ENCODE data around the gene SH2D4B.

Gene SH2D4B

DNA sequence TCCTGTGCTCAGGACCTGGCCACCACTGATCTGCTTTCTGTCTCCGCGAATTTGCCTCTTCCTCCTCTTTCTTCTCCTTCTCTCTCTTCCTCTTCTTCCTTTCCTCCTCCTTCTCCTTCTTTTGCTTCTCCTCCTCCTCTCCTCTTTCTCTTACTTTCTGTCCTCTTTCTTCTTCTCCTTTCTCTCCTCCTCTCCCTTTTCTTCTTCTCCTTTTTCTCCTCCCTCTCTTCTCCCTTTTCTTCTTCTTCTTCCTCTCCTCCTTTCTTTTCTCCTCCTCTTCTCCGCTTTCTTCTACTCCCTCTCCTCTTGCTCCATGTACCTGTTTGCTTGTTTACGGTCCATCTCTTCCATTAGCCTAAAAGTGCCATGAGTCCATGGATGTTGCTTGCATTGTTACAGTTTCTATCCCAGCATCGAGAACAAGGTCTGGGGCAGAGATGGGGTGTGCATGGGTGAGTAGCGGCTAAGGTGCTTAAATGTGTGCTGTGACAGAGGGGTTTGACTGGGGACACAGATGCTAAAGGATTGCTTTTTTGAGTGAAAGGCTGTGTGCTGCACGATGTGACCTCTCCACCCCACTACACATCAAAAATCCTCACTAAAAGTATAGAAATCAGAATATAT is 7.7 kb downstream of the SH2D4B start:
- DNase-seq, result no peak

DNA sequence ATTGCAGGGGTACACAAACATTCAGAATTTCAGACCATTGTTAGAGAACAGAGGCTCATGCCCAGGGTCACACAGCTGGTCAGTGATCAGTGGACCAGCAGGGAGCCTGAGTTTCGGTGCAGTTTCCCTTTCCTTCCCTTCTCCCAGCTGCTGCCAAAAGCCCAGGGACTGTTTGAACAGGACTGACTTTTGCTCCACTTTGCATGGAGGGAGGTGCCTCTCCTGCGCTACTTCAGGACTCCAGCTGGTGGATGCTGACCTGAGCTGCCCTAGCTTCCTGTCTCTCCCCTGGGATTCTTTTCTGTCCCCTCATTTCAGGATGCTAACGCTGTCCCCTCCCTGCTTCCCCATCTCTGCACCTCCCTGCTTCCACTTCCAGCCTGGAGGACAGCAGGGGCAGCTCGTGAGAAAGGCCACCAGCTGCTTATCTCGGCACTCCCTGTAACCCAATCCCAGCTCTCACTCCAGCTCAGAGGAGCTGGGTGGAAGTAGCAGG is 14.5 kb downstream of the SH2D4B start:
- no peak for DNase-seq

DNA sequence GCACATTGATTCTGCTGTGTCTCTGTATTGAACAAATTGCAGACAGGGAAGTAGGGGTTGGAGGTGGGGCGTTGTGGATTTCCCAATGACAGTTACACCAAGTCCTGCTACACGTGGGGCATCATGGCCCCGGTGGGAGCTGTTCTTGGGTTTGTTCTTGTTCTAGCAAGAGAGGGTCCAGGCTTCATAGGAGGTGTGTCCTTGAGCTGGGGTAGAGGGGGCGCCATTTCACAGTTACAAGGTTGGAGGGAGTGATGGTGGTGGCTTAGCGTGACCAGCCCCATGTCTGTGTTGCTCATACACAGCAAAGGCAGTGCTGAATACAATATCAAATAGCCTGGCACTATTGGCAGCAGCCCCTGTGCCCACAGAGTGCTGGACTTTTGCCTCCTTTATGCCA is 15.7 kb downstream of the SH2D4B start:
- DNase-seq, result no peak

DNA sequence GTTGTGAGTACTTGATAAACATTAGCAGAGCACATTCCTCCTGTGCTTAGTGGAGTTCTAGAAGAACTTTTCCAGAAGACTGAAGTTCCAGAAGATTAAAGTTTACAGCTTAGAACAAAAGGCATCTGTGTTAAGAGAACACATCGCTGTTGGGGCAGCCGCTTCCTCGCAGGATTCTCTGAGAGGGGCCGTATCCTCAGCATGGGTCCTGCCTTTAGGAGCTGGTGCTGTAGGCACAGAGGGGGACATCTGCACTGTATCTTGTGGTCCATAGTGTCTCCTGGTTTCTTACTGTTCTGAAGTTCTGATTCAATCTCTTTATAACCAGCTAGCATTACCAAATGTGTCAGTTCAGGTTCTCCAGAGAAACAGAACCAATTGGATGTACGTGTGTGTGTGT is 16.3 kb downstream of the SH2D4B start:
- DNase-seq, result no peak

DNA sequence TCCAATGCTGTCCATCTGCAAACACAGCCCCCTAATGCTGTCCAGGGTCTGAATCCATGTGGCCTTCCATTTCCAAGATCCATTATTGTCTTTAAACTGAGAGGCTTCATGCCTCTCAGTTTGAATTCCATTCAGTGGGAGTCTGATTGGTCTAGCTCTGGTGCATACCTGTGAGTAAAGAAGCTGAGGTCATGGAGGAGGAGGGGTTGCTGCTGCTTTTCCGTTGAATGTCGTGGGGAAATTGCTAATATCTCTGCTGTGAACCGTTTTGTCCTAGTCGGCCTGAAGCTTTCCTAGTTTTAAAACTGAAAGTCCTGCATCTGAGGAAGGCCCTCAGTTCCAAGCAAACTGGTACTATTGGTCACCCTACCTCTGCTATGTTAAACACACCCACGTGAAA is 17.7 kb downstream of the SH2D4B start:
- no peak for DNase-seq

DNA sequence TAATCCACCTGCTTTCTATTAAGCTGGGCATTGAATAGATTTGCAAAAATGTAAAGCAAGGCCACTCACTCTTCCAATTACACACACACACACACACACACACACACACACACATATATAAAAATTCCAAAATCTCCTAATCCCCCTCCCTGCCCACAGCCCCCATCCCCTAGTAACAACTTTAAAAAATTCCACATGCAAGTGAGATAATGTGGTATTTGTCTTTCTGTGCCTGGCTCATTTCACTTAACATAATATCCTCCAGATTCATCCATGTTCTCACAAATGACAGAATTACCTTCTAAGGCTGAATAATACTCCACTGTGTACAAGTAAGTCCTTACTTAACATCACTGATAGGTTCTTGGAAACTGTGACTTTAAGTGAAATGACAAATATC is 24.2 kb downstream of the SH2D4B start:
- no peak for DNase-seq

DNA sequence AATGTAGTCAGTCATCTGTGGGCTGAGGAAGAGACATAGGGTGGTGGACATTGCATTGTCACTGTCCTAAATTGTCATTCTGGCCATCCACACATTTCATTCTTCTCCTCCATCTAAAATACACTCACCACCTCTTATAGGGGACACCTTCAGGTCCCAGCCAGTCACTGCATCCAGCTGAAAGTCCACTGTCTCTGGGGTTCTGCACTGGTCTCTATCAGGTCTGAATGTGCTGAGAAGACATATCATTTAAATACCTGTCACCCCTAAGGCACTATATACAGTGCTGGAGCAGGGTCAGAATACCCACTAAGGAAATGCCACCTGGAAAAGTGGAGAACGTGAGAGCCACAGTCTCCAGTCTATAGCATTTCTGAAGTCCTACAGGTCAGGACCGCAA is 29.6 kb downstream of the SH2D4B start:
- DNase-seq, result no peak

DNA sequence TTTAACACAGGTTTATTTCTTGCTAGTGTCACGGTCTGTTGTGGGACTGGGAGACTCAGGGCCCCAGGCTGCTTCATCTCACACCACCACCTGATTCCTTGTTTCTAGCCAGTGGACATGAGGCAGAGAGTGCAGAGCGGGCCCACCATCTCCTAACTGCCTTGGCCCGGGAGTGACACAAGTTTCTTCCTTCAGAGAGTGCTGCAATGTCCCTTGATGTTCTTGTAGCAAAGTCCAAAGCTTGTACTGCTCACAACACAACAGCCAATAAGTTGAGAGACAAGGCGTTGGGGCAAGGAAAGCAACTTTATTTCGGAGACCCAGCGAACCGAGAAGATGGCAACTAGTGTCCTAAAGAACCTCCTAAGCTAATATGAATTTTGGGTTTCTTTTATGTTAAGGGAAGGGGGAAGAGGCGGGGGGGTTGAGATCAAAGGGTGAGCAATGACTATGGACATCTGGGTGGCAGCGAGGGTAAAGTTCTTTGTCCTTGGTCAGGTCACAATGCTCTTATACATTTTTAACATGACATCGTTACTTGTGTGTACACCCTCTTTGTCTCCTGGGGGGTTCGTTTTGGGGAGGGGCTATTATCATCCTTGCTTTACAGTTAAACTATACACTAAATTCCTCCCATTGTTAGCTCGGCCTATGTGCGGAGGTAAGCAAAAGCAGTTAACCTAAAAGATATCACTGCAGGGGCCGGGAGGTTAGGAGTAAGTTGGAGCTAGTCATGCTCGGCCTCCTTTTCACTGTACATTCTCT is 31.6 kb downstream of the SH2D4B start:
- DNase-seq, result no peak

DNA sequence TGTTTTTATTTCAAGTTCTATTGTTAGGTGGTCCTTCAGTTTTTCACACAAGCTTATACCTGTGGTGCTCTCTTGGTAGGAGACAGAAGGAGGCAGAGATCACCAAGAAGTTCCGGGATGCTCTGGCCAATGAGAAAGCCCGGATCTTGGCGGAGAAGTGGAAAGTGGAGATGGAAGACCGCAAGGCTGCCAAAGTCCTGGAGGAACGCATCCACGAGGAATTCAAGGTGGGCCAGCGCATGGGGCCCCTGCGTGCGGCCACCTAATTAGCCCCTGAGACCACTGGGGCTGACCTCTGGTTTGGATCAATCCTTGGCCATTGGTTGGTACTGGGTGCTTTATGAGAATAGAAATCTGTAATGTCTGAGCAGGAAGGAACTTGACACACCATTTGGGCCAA is 33.6 kb downstream of the SH2D4B start:
- DNase-seq, result no peak

DNA sequence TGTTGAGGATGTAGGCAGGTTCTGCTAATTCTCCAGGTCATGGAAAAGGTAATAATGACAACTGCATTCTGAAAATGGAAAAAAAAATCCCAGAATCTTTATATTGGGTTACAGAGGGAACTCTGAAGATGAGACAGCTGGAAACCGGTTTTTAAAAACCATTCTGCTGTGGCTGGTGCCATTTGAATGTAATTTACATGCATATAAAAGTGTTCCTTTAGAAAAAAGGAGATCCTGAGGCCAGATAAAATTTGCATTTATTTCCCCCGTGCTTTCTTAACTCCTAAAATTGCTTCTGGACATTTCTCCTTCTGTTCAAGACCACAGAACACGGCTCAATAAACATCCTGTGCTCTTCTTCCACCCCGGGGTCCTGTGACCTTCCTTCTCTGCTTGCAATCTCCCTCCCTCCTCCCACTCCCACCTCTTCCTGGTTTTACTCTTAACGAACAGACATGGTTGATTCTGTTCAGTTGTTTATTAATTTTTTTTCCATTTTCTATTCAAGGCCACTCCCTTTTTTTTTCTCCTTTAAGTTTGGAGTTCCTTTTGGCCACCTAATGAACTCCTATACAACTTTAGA is 41.6 kb downstream of the SH2D4B start:
- DNase-seq, result no peak

DNA sequence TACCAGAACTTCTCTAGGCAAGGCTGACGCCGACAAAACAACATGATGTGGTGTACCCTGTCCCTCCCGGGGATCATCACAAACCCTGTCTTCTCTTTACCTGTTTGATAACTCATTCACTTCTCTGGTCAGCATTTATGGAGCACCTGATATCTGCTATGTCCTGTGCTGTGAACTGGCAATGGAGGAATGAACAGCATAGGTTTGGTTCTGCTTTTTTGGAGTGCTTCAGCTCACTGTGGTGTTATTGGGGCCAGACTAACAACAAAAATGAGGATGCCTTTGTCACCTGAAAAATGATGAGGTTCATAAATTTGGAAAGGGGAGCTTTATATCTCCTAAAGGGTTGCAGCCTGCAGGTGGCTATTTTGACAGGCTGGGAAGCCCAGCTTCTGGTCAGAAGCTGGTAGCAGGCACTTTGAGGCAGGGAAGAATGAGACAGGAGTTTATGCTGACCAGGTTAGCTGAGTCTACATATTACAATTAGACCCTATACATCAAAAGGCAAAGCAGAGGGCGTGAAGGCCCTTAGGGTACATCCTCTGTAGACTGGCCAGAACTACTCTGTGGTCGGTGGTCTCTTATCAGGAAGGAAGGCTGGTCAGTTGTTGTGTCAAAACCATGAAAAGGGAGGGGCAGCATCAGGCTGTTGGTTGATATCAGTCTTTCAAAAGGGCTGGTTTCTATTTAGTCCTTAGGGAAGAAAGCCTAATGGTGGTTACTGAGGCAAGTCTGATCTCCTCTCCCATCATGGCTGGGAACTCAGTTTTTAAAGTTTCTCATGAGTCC is 42.3 kb downstream of the SH2D4B start:
- no peak for DNase-seq

DNA sequence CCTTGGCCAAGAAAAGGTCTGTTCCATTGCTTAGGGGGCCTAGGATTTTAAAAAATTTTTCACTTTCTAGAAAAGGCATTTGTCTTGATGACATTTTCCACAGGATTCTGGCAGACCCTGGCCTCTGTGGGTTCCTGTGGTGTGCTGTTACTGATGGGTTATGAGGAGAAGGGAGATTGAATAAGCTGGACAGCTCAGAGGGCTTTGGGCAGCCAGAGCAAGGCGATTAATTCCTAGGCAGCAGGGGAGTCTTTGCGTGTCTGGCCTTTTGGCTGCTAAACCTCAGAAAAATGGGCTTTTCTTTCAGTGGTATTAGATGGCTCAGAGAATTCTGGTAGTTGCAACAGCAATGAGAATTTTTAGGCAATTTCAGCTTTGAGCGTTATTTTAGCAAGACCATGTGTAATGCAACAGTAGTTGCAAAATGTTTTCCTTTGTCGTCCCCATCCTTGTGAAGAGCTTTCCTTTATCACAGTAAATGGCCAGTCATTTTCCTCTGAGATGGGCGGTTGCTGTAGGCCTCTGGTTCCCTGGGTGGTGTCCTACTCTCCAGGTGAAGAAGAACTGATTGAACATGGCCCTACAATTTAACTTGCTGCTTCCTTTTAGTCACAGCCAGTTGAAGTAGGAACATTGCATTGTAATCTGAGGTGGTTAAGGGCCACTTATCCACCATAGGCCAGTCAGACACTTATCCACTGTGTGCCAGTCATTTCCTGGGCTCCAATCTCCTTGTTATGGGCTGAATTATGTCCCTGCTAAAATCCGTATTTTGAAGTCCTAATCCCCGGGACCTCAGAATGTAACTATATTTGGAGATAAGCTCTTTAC is 43.2 kb downstream of the SH2D4B start:
- no peak for DNase-seq

DNA sequence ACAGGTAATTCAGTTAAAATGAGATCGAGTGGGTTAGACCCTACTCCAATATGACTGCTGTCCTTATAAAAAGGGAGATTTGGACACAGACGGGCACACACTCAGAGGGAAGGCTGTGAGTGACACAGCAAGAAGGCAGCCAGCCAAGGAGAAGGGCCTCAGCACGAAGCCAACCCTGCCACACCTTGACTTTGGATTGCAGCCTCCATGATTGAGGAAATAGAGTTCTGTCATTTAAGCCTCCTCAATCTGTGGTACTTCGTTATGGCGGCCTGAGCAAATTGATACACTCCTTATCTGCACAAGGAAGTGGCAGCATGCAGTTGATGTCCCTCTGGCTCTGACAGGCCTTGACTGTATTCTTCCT is 43.8 kb downstream of the SH2D4B start:
- no peak for DNase-seq

DNA sequence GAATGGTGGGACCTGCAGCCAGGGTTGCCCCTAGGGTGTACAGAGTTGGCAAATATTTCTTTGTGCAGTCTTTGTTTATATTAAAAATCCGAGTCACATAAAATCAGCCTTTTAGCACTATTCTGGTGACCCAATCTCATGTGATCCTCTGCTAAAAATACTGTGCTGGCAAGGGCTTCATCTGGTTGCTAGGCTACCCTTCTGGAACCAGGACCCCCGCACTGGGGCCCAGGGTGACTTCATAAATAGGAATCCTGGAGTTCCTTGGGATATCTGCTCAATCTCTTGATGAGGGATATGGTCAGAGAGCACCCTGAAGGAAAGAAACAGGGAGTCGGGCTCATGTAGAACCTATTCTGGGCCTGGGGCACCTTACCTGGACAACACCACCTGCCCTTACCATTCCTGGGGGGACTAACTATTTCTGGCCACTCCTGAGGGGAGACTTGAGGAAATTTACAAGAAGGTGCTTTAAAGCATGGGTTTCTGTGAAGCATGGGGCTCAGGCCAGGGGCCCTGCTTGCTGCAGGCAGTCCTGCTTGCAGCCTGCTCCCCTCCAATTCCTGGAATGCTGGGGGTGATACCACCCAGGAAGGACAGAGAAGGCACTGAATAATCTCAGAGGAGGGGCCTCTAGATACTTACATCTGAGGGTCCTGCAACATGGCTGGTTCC is 44.7 kb downstream of the SH2D4B start:
- no peak for DNase-seq

DNA sequence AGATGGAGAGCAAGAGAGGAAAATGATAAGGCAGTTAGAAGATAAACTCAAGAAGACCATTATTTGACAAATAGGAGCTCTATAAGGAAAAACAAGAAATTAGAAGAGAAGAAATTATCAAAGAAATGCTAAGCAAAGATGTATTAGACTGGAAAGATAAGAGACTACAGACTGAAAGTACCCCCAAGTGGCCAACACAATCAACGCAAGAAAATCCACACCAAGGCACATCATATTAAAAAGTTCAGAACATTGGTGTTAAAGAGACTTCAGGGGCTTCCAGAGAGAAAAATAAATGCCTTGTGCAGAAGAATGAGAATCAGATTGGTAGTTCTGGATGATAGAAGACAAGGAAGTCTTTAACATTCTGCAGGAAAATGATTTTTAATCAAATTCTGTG is 46.0 kb downstream of the SH2D4B start:
- no peak for DNase-seq

DNA sequence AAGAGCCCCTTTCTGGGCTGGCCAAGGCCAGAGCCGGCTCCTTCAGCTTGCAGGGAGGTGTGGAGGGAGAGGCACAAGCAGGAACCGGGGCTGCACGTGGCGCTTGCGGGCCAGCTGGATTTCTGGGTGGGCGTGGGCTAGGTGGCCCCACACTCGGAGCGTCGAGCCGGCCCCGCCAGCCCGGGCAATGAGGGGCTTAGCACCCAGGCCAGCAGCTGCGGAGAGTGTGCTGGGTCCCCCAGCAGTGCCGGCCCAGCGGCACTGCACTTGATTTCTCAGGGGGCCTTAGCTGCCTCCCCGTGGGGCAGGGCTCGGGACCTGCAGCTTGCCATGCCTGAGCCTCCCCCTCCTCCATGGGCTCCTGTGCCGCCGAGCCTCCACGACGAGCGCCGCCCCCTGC is 48.1 kb downstream of the SH2D4B start:
- DNase-seq, result no peak

DNA sequence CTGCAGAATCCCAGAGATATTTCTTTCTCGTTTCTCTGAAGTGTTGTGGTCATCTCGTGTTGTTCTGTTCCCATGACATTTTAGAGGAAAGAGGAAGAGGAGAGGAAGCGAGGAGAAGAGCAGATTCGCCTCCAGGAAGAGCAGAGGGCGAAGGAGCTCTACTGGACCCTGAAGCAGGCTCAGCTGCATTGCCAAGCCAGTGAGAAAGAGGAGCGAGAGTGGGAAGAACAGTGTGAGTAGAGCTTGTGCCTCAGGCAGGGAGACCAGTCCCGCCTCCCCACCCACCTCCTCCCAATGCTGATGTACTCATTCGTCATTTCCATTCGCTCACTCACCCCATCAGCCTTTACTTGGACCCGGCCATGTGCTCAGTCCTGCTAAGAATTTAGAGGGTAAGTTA is 50.8 kb downstream of the SH2D4B start:
- no peak for DNase-seq

DNA sequence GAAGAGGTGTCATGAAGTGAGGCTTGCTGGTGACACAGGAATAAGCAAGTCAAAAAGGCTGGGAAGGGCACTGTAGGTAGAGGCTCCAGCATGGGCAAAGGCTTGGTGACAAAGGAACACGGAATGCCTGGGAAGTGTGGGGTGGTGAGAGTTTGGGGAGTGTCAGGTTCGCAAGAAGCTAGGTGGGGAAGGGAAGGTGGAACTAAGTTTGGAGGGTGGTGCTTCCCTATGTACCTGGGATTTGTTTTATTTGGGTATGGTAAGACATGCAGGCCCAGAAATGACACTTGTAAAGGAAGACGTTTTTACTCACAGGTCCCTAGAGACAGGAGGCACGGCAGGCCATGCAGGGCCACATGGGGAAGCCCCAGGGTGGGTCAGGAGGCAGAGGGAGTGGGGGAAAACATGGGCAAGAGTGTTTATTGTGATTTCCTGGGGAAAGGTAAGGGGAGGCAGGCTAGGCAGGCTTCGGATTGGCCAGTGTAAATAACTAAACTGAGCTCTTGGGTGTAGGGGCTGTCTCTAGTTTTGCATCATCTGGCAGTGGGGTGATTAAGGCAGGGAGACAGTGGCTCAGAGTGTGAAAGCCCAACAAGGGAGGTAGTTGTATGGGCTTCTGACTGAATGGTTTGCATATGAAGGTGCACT is 52.1 kb downstream of the SH2D4B start:
- DNase-seq, result no peak

DNA sequence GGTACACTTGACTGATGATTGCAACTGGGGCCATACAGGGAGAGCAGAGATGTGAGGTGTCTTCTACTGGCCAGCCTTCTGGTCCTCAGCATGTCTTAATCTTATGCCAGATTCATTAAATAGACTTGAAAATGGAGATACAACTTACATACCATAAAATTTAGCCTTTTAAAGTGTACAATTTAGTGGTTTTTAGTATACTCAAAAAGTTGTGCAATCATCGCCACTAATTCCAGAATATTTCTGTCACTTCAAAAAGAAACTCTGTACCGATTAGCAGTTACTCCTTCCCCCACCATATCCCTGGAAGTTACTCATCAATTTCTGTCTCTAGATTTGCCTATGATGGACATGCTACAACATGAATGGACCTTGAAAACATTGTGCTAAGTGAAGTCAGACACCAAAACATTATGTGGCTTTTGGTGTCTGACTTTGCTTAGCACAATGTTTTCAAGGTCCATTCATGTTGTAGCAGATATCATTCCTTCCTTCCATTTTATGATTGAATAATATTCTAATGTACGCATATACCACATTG is 53.0 kb downstream of the SH2D4B start:
- DNase-seq, result no peak

DNA sequence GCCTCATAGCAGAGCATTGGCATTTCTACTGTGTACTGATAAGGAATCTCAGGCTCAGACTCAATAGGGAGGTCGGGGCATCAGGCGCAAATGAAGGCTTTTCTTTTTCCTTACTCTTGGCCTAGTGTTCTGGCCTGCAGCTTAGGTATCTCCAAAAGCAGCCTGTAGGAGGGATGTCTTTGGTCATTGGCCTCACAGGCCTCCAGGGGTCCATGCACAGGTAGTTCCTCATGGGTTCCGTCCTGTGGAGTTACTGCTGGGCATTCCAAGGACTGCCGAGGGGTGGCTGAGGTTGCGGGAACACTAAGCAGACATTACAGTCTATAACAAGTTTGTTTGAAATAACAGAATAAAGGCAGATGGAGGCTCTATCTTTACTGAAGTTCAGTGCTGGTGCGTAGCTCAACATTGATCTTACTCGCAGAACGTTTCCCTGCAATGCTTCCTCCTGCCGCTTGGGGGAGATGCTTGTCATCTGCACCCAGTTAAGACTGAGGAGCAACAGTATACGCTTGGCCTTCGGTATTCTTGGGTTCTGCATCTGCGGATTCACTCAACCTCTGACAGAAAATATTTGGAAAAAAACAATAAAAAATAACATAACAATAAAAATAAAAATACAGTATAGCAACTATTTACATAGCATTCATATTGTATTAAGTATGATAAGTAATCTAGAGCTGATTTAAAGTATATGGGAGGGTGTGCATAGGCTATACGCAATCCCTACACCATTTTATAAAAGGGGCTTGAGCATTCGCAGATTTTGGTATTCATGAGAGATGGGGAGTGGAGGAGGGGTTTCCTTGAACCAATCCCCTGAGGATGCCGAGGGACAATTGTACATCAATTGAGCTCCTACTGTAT is 58.9 kb downstream of the SH2D4B start:
- DNase-seq, result peak; percentile 63
